BE2C (cell line): Measurements from ENCODE around the gene SAMD10.
"Not testable (repeated sequence)": the region's sequence is repeated elsewhere in the genome, so short reads cannot be mapped to it uniquely, and the experiment has no call there.

Experiments
- DNase-seq: peaks from one replicate; pipeline ENCODE4 v3.0.0-alpha.2; 2020
- H3K27me3 ChIP-seq: fragments of 250-450 bp; sonication (Bioruptor Pico); 2 replicates; pipeline ENCODE4 v1.5.1; 2020; ENCODE audit warnings: mild to moderate bottlenecking
- H3K36me3 ChIP-seq: fragments of 250-450 bp; sonication (Bioruptor Pico); 2 replicates; pipeline ENCODE4 v1.5.1; 2020; ENCODE audit warnings: mild to moderate bottlenecking
- H3K4me1 ChIP-seq: fragments of 250-450 bp; sonication (Bioruptor Pico); 2 replicates; pipeline ENCODE4 v1.5.1; 2020
- H3K4me3 ChIP-seq: 2 replicates; pipeline ENCODE4 v1.5.1; 2011; ENCODE audit warnings: low read depth, low read length
- H3K9me3 ChIP-seq: fragments of 250-450 bp; sonication (Bioruptor Pico); 2 replicates; pipeline ENCODE4 v1.5.1; 2020
- TF ChIP-seq, protein P1 (sequence below): IDR thresholded peaks from 2 replicates; pipeline ENCODE4 v1.5.1; 2012; ENCODE audit warnings: mild to moderate bottlenecking, low read depth, low read length

Gene SAMD10

DNA sequence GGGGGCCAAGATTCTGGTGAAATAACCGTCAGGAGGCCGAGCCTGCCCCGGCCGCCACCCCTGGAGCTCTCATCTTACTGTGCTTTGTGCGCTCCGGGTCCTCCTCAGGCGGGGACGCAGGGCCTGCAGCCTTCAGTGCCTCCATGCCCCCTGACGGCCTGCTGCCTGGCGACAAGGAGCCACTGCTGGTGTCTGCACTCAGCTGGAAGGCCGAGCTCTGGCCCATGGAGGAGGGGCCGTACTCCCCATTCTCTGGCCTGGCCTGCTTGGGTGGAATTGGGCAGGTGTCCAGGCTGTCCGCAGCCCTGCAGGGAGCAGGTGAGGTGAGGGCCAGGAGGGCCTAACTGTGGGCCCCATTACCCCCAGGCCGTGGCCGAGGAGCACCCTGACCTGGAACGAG, 15.0 kb downstream of the SAMD10 start:
- DNase-seq: no peak
- Histone ChIP-seq H3K4me3 (no peak overlapping the region), H3K27me3 (no peaks in the 10 kb centered on the region), H3K9me3 (no peaks in the 10 kb centered on the region), H3K36me3 (peaks cover 49% of the 10 kb centered on the region), H3K4me1 (no peaks in the 10 kb centered on the region)
- TF ChIP-seq, protein P1, sequence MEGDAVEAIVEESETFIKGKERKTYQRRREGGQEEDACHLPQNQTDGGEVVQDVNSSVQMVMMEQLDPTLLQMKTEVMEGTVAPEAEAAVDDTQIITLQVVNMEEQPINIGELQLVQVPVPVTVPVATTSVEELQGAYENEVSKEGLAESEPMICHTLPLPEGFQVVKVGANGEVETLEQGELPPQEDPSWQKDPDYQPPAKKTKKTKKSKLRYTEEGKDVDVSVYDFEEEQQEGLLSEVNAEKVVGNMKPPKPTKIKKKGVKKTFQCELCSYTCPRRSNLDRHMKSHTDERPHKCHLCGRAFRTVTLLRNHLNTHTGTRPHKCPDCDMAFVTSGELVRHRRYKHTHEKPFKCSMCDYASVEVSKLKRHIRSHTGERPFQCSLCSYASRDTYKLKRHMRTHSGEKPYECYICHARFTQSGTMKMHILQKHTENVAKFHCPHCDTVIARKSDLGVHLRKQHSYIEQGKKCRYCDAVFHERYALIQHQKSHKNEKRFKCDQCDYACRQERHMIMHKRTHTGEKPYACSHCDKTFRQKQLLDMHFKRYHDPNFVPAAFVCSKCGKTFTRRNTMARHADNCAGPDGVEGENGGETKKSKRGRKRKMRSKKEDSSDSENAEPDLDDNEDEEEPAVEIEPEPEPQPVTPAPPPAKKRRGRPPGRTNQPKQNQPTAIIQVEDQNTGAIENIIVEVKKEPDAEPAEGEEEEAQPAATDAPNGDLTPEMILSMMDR: no peak

DNA sequence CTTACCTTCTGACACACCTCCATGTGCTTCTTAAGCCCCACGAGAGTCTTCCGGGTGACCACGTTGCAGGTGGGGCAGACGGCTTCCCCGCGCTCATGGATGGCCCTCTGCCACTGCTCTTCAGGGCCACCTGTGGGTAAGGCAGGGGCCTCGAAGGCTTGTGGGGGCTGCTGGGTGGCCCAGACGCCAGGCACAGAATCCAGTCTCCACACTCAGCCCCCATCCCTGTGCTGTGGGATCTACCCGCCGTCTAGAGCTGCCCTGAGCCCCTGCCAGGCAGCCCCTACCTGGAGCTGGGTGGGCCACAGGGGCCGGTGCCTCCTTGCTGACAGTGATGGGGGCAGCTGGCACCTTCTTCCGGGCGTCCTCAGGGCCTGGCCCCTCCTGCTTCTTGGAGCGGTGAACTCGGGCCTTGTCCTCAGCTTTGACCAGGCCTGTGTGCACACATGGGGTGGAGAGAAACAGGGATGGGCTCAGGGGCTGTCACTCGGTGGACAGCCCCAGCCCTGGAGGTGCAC, 15.6 kb downstream of the SAMD10 start:
- H3K36me3 ChIP-seq: peaks cover 54% of the 10 kb centered on the region
- H3K4me3 ChIP-seq: no peak overlapping the region
- no peaks in the 10 kb centered on the region for H3K4me1 ChIP-seq
- H3K27me3 ChIP-seq: no peaks in the 10 kb centered on the region
- H3K9me3 ChIP-seq: no peaks in the 10 kb centered on the region
- DNase-seq: no peak
- TF ChIP-seq, protein P1: no peak

DNA sequence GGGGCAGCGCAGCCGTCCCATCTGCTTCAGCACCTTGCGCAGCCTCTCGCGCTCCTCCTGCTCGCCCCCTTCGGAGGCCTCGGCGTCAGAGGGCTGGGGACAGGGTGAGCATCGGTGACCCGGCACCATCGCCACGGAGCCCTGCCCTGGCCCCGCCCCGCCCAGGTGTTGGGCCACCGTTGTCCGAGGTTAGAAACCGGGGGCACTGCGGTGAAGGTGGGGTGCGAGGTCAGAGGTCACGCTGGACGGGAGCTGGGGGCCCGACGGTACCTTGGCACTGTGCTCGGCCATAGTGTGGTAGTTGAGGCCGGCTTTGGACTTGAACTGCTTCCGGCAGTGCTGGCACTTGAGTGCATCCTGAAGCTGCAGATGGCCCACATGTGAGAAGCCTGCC, 16.1 kb downstream of the SAMD10 start:
- no peaks in the 10 kb centered on the region for H3K4me1 ChIP-seq
- H3K27me3 ChIP-seq: no peaks in the 10 kb centered on the region
- H3K36me3 ChIP-seq: peaks cover 56% of the 10 kb centered on the region
- no peaks in the 10 kb centered on the region for H3K9me3 ChIP-seq
- no peak for DNase-seq
- H3K4me3 ChIP-seq: no peak overlapping the region
- TF ChIP-seq, protein P1: no peak

DNA sequence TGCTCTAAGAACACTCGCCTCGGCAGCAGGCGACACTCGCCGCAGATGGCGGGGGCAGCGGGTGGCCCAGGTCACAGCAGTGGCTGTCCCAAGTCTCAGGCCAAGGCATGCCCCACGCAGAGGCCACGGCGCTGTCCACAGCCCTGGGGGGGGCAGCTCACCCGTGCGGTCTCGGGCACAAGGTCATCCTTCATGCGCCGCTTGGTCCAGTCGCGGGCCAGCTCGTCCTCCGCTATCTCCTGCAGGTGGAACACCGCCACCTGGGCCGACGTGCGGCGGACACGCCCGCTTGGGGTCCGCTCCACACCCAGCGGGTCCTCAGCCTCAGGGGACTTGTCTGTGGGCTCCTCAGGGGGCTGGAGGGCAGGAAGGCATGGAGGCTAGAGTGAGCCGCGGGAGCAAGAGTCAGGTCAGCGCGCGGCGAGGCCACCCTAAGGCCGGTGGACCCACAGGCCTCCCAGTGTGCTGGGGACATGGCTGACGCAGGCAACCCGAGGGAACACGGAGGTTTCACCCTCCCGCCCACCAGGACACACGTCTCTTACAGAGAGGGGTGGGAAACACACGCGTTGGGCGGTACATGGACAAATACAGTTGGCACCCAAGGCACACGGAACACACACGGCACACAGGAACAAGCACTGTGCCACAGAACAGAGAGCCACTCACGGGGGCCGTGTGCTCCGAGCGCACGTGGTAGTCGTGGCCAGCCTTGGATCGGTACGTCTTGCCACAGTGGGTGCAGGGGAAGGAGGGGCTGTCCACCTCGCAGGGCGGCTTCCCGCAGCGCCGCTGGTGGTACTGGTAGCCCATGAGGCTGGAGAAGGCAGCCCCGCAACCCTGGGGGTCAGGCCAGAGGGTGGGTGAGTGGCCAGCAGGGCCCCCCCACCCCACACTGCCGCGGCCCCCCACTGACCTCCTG, 16.8 kb downstream of the SAMD10 start:
- TF ChIP-seq, protein P1: no peak
- no peak for DNase-seq
- Histone ChIP-seq H3K36me3 (peaks cover 56% of the 10 kb centered on the region), H3K4me3 (no peak overlapping the region), H3K9me3 (no peaks in the 10 kb centered on the region), H3K4me1 (peaks cover 4% of the 10 kb centered on the region; the same call in 1 of the 2 replicates), H3K27me3 (no peaks in the 10 kb centered on the region)

DNA sequence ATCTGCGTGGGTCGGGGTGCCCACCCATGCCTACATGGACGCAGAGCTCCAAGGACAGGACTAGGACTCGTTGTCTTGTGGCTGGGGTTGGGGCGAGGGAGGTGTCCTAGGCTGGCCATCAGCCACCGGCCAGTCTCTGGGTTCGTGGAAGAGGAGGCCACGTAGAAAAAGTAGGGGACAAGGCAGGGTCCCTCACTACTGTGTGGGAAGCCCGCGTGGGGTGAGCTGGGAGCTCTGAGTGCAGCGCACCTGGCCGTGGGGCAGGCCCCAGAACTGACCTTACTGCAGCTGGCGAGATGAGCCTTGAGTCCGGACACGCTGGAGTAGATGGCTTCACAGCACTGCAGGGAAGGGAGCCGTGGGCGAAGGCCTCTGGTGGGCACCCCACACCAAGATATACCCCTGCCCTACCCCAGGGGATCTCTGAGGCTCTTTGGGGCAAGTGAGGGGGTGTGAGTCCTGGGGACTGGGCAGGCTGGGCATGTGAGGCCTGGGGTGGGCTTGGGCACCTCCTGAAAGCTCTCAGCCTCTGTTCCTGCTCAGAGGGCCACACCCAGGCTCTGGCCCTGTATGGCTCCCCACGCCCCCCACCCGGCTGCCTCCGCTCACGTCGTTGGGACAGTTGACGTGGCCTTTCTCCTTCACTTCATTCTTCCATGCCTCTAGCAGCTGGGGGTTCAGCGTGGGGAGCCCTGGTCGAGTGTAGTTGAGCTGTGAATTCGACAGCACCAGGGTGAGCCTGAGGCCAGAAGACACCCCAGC, 17.6 kb downstream of the SAMD10 start:
- H3K36me3 ChIP-seq: peaks cover 52% of the 10 kb centered on the region
- H3K27me3 ChIP-seq: no peaks in the 10 kb centered on the region
- TF ChIP-seq, protein P1: no peak
- H3K4me1 ChIP-seq: peaks cover 6% of the 10 kb centered on the region; the same call in 1 of the 2 replicates
- no peak overlapping the region for H3K4me3 ChIP-seq
- H3K9me3 ChIP-seq: no peaks in the 10 kb centered on the region
- DNase-seq: no peak

DNA sequence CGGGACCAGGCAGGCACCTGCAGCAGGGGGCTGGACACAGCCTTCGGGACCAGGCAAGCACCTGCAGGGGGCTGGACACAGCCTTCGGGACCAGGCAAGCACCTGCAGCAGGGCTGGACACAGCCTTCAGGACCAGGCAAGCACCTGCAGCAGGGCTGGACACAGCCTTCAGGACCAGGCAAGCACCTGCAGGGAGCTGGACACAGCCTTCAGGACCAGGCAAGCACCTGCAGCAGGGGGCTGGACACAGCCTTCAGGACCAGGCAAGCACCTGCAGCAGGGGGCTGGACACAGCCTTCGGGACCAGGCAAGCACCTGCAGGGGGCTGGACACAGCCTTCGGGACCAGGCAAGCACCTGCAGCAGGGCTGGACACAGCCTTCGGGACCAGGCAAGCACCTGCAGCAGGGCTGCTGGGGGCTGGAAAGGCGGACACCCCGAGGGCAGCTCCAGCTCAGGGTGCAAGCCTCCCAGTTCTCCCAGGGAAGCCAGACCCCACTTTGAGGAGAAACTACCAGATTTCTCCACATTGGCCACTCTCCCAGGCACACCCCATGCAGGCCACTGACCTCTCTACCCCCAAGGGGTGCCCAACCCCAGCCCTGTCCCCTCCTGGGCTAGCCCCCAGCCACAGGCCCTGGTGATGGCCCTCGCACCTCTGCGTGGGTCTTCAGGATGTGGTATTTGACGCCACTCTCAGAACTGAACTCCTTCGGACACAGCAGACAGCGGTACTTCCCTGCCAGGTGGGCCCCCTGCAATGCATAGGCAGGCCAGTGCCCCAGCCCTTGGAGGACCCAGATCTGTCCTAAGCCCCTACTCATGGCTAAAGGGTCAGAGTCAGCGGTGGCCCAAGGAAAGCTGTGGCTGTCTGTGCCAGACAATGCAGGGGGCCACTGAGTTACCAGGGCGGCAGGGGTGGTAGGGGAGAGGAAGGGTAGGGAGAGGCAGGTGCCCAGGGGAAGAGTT, 18.5 kb downstream of the SAMD10 start:
- H3K4me1 ChIP-seq: not testable (repeated sequence)
- H3K36me3 ChIP-seq: peaks cover 43% of the 10 kb centered on the region

More for the DNA sequence above, 18.5 kb downstream of the SAMD10 start:
- DNase-seq, H3K27me3 ChIP-seq, H3K4me3 ChIP-seq, H3K9me3 ChIP-seq: not testable (repeated sequence)
